OCI-LY3 (cell line): ENCODE results near the gene DCTN1.

Experiments
- EZH2phosphoT487 ChIP-seq: fragments of 200-600 bp; shearing (Covaris generic); IDR thresholded peaks from 2 replicates; pipeline ENCODE4 v1.6.1; 2018; ENCODE audit warnings: antibody characterized with exemption, mixed run types, low read depth
- TF ChIP-seq, protein P1 (sequence below): fragments of 200-600, 300-600 bp; sonication (generic); IDR thresholded peaks from 2 replicates; pipeline ENCODE4 v1.5.1; 2014; ENCODE audit warnings: antibody characterized with exemption, low read length, low read depth

DNA sequence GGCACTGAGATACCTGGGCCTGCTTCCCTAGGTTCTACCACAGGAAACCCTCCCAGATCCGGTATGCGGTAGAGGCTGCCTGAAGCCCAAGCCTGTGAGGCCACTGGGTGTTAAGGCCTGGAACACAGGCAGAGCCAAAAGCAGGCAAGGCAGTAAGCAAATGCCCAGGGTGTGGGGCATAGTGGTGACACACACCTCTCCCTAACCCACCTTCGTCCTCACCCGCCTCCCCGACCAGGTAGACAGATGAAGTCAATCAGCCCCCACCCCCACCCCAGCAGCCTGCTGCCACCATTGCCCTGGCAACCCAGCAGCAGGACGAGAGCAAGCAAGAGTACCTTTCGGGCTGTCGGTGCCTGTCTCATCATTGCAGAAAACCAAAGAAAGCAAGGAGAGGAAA, 6.1 kb downstream of the DCTN1 start:
- TF ChIP-seq, protein P1, sequence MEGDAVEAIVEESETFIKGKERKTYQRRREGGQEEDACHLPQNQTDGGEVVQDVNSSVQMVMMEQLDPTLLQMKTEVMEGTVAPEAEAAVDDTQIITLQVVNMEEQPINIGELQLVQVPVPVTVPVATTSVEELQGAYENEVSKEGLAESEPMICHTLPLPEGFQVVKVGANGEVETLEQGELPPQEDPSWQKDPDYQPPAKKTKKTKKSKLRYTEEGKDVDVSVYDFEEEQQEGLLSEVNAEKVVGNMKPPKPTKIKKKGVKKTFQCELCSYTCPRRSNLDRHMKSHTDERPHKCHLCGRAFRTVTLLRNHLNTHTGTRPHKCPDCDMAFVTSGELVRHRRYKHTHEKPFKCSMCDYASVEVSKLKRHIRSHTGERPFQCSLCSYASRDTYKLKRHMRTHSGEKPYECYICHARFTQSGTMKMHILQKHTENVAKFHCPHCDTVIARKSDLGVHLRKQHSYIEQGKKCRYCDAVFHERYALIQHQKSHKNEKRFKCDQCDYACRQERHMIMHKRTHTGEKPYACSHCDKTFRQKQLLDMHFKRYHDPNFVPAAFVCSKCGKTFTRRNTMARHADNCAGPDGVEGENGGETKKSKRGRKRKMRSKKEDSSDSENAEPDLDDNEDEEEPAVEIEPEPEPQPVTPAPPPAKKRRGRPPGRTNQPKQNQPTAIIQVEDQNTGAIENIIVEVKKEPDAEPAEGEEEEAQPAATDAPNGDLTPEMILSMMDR: no peak
- TF ChIP-seq EZH2phosphoT487: no peak
